HuH-7.5 (cell line): ENCODE results near the gene RPN1.
"Not testable (repeated sequence)": the region's sequence is repeated elsewhere in the genome, so short reads cannot be mapped to it uniquely, and the experiment has no call there.

Source experiments
- DNase-seq: peaks from one replicate; pipeline ENCODE4 v3.0.0; 2011; ENCODE audit warnings: low spot score

Gene RPN1

GRCh38 chr3:128650096-128651050 lies at the start of gene RPN1:
TSS of gene RPN1 (minus strand) at chr3:128650818. CDS start at chr3:128650800, 18 bp downstream.
- peak; percentile 90 for DNase-seq

- DNase-seq: peak; percentile 73
These were observed 47.8 kb upstream of the RPN1 start for GRCh38 chr3:128698211-128699047.

DNA sequence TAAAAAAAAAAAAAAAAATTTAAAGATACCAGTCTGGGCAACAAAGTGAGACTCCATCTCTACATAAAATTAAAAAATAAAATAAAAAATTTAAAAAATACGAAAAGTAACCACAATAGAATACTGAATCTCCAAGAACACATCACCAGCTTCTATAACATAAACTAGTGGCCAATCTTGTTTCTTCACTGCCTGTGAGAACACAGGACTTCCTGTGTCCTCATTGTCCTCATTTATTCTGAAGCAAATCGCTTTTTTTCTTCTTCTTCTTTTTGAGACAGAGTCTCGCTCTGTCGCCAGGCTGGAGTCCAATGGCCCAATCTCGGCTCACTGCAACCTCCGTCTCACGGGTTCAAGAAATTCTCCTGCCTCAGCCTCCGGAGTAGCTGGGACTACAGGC lies 46.7 kb upstream of the RPN1 start:
- DNase-seq: no peak

- DNase-seq: no peak
These were observed 43.1 kb upstream of the RPN1 start for GRCh38 chr3:128693696-128694095.

DNA sequence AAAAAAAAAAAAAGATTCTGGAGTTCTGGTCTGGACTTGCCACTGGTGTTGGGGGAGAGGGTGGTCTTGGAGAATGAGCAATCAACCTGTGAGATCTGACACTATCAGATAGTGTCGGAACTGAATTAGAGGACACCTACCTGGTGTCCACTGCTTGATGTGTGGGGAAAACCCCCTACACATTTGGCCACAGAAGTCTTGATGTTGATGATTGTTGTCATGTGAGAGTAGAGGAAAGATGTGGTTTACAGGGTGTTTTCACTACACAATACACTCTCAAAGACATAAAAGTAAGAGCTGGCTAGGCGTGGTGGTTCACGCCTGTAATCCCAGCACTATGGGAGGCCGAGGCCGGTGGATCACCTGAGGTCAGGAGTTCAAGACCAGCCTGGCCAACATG lies 38.4 kb upstream of the RPN1 start:
- DNase-seq: no peak

- DNase-seq: no peak
These were observed 35.8 kb upstream of the RPN1 start for GRCh38 chr3:128686465-128686864.

GRCh38 chr3:128684986-128685726 lies 34.5 kb upstream of the RPN1 start:
- DNase-seq: no peak

DNA sequence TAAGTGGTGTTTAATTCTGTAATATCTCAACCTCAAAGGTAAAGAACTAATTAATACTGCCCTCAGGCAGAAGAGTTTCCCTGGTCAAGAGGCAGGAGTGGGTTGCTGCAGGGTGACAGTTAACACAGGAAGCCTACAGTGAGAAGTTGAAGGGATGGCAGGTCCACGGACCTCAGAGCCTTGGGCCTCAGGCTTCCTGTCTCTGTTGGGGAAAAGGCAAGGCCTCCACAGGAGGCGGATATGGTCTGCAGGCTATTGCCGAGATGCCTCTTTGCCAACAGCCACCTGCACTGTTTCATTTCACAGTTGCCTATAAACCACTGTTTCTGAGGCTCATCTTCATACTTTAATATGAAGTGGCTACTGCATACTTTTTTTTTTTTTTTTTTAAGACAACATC lies 33.3 kb upstream of the RPN1 start:
- no peak for DNase-seq

GRCh38 chr3:128681369-128681829 lies 30.8 kb upstream of the RPN1 start:
- no peak for DNase-seq

DNA sequence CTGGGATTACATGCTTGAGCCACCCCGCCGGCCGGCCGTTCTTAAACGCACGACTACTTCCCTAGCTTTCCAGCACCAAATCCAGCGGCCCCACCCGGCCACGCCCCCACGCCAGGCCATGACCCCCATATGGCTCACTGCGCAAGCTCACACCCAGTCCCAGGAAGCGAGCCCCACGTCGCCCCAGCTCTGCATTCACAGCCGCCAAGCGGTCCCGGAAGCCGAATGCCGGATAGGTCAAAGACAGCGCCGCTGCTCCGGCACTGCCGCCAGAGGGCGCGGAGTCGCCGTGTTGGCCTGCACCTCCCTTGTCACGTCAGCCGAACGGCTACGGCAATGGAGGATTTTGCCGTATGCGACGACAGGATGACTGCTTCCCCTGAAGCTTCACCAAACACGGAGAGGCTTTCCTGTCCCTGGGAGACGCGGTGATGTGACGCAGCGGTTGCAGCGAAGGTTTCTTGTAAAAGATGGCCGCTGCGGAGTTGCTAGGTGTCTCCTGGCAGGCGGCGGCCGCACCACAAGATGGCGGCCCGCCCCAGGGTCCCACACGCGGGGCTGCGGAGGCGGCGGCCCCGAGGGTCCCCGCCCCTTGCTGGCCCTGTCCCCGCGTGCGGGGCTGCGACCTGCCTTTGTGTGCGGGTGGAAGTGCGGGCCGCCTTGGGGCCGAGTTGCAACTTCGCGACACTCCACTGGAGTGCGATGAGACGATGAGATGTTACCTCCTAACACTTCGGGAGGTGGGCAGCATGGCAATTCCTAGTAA lies 30.2 kb upstream of the RPN1 start:
- peak; percentile 98 for DNase-seq

- DNase-seq: no peak
These were observed 28.7 kb upstream of the RPN1 start for GRCh38 chr3:128679338-128679737.

DNA sequence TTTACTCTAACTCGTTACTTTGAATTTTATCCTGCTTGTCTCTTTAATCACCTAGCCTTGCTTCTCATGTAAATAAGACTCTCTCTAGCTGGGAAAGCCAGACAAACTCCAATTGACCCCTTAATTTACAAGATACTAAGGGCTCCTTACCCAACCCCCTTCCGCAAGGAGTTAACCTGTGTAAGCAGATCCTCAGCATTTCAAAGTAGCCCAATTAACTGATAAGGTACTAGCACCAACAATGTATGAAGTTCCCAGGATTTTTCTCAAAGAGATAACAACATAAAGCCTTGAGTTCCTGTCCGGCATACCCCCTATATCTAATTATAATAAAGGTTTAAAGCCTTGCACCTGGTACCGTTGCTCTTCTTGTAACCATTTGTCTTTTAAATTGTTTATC lies 25.2 kb upstream of the RPN1 start:
- not testable (repeated sequence) for DNase-seq

GRCh38 chr3:128674161-128674784 lies 23.7 kb upstream of the RPN1 start:
- no peak for DNase-seq

DNA sequence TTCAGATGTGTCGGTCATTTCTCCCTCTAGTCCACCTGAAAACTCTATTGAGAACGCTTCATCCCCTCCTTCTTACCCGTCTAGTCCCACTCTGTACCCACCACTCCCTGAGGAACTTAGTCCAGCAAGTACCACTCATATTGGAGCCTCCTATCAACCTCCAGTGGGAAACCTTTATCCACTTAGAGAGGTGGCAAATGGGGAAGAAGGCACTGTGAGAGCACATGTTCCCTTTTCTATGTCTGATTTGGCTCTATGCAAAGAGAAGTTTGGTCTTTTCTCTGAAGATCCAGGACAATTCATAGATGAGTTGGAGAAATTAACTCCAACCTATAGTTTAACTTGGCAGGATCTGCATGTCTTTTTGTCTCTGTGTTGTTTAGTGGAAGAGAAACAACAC lies 17.0 kb upstream of the RPN1 start:
- no peak for DNase-seq

DNA sequence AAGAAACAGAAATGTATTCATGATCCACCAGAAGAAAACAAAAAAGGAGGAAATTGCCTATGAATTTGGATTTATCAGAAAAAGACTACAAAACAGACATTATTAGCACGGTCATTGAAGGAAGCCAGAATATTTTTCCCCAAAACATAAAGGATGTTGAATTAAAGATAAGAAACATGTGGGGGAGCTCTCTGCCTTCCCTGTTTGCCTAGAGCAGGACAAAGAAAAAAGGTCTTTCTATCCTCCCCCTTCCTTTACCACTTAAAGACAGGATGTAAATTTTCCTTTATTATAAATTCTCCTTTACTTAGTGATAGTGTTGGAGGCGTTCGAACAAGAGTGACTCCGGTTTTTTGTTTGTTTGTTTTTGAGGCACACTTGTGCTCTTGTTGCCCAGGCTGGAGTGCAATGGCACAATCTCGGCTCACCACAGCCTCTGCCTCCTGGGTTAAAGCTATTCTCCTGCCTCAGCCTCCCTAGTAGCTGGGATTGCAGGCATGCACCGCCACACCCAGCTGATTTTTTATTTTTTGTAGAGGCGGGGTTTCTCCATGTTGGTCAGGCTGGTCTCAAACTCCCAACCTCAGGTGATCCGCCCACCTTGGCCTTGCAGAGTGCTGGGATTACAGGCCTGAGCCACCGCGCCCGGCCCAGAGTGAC lies 14.9 kb upstream of the RPN1 start:
- no peak for DNase-seq

DNA sequence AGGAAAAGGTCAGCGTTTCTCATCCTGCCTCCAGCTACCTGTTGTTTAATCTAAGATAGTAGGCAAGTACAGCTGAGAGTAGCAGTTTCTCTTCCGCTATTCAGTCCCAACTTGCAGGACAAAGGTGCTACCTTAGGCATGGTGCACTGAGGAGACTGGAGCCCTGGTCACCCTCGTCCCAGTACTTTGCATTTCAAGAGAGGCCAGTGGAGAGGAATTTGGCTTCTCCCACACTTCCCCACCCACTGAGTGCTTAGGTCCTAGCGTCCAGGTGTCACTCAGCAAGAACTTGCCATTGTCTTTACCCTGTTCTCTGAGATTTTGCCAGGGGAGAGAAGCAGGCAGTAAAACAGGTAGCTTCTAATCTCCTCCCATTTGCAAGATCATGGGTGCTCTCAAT lies 12.5 kb upstream of the RPN1 start:
- DNase-seq: no peak

DNA sequence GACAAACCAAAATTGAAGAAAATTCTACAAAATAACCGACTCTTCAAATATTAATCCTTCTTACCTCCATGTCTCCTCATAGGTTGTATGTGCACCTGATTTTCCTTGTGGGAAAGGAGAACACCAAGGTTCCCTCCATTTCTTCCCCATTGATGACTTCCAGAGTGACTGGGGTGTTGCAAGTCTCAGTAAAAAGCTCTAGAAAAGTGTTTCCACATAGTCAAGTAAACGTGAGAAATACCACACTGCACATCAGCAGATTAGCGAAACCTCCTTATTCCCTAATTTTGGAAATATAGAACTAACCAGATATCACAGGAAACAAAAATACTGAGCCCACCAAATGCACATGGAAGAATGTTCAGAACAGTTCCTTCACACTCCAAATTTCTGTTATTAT lies 4.9 kb upstream of the RPN1 start:
- DNase-seq: no peak

GRCh38 chr3:128653993-128654805 lies 3.6 kb upstream of the RPN1 start:
- DNase-seq: not testable (repeated sequence)

DNA sequence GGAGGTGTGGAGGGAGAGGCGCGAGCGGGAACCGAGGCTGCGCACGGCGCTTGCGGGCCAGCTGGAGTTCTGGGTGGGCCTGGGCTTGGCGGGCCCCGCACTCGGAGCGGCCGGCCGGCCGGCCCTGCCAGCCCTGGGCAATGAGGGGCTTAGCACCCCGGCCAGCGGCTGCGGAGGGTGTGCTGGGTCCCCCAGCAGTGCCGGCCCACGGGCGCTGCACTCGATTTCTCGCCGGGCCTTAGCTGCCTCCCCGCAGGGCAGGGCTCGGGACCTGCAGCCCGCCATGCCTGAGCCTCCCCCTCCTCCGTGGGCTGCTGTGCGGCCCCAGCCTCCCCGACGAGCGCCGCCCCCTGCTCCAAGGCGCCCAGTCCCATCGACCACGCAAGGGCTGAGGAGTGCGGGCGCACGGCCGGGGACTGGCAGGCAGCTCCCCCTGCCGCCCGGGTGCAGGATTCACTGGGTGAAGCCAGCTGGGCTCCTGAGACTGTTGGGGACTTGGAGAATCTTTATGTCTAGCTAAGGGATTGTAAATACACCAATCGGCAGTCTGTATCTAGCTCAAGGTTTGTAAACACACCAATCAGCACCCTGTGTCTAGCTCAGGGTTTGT lies 2.9 kb upstream of the RPN1 start:
- not testable (repeated sequence) for DNase-seq
